ENCODE measurements around the gene HDAC9.

HDAC9 gene

DNA sequence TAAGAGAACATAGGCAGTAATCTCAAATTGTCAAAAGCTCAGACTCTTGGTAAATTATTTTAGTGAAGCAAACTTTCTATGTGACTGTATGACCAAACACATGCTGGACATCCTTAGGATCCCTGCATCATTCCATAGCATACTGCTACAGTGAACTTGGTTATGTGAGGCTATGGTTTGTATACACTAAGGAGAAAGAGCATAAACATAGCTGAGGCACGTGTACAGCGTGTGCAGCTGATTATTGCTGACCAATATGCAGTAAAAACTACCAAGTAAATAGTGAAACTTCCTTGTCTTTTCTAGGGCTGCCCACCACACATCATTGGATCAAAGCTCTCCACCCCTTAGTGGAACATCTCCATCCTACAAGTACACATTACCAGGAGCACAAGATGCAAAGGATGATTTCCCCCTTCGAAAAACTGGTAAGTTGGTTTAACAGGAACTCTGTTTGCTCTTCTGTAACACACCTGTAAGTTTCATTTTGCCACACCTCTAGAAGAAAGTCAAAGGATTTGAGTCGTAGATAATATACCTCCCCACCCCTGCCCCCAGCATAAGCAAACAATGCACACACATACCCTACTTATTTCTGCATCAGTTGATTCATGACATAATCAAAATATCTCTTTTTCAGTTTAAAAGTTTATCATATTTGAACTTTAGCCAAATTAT is 98.2 kb downstream of the HDAC9 start:
- Histone ChIP-seq H3K27ac (ENCODE audit: low read depth, low read length) (no peak overlapping the region), H3K4me2 (ENCODE audit: low read length) (no peak overlapping the region)
- TF ChIP-seq EZH2phosphoT487 (IDR thresholded peaks at IDR 0.05; ENCODE audit: borderline replicate concordance, low read length), result no peak
- TF ChIP-seq, protein P1, sequence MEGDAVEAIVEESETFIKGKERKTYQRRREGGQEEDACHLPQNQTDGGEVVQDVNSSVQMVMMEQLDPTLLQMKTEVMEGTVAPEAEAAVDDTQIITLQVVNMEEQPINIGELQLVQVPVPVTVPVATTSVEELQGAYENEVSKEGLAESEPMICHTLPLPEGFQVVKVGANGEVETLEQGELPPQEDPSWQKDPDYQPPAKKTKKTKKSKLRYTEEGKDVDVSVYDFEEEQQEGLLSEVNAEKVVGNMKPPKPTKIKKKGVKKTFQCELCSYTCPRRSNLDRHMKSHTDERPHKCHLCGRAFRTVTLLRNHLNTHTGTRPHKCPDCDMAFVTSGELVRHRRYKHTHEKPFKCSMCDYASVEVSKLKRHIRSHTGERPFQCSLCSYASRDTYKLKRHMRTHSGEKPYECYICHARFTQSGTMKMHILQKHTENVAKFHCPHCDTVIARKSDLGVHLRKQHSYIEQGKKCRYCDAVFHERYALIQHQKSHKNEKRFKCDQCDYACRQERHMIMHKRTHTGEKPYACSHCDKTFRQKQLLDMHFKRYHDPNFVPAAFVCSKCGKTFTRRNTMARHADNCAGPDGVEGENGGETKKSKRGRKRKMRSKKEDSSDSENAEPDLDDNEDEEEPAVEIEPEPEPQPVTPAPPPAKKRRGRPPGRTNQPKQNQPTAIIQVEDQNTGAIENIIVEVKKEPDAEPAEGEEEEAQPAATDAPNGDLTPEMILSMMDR (IDR thresholded peaks at IDR 0.05; ENCODE audit: low read depth, low read length, poor library complexity, severe bottlenecking), result no peak

DNA sequence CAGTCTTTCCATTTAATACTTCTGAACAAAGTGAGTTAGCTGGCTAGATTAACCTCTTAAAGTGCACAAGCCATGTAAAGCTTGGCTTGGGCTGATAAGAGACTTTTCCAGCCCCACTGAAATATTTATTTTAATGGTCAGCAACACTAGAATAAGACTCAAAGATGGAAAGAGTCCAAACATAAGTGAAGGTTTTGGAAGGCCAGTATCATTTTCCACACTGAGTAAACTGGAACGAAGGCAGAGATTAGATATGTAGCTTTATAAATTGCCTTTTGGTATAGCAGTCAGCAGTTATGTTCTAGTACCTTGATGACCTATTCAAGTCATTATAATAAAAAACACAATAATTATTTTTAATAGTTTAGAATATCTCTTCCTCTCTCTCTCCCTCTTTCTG is 102.2 kb downstream of the HDAC9 start:
- no peaks in the 10 kb centered on the region for H3K9me2 ChIP-seq (replicated peaks; ENCODE audit: control insufficient read depth, low read length)
- H3K4me2 ChIP-seq (ENCODE audit: low read length), result no peak overlapping the region
- peaks cover 60% of the 10 kb centered on the region for H3K36me3 ChIP-seq (ENCODE audit: control insufficient read depth, low read length)

More for the DNA sequence above, 98.2 kb downstream of the HDAC9 start:
- peaks cover 47% of the 10 kb centered on the region for H3K36me3 ChIP-seq (ENCODE audit: control insufficient read depth, low read length)
- H4K20me1 ChIP-seq (ENCODE audit: control insufficient read depth, insufficient read depth, low read depth, low read length), result no peaks in the 10 kb centered on the region
- H3F3A ChIP-seq (ENCODE audit: control insufficient read depth, insufficient read depth), result no peaks in the 10 kb centered on the region
- peaks cover 11% of the 10 kb centered on the region for H3K4me1 ChIP-seq (ENCODE audit: control insufficient read depth, low read length)
- no peaks in the 10 kb centered on the region for H3K27me3 ChIP-seq (ENCODE audit: control insufficient read depth, low read length)
- H3K9me2 ChIP-seq (replicated peaks; ENCODE audit: control insufficient read depth, low read length), result no peaks in the 10 kb centered on the region
- H3K4me3 ChIP-seq (ENCODE audit: low read length), result no peak overlapping the region
- H3K9me3 ChIP-seq (ENCODE audit: control insufficient read depth, insufficient read depth, low read length), result no peaks in the 10 kb centered on the region
- no peaks in the 10 kb centered on the region for H3K79me2 ChIP-seq (ENCODE audit: control insufficient read depth, low read length)

DNA sequence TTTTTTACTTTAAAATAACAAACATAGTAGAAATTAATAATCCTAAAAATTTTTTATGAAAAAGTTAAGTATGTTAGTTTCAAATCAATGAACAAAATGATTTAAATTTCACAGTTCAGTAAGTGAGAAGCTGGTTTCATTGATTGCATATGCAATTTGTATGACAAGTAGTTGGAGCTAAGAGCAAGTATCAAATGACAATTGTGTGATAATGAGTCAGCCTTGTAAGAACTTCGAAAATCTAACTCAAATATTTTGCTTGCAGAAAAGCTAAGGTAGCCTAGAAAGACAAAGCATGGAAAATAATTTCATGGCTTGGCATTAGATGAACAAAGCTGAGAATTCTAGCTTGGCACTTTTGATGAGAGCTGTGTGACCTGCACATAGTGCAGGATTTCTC is 111.5 kb downstream of the HDAC9 start:
- TF ChIP-seq, protein P1 (IDR thresholded peaks at IDR 0.05; ENCODE audit: low read depth, low read length, poor library complexity, severe bottlenecking), result no peak
- no peaks in the 10 kb centered on the region; the same call in 1 of the 2 replicates for H3F3A ChIP-seq (ENCODE audit: control insufficient read depth, insufficient read depth)
- peaks cover 14% of the 10 kb centered on the region for H3K36me3 ChIP-seq (ENCODE audit: control insufficient read depth, low read length)
- H3K4me3 ChIP-seq (ENCODE audit: low read length), result no peak overlapping the region
- H3K79me2 ChIP-seq (ENCODE audit: control insufficient read depth, low read length), result no peaks in the 10 kb centered on the region
- no peaks in the 10 kb centered on the region for H3K4me1 ChIP-seq (ENCODE audit: control insufficient read depth, low read length)
- no peaks in the 10 kb centered on the region for H3K9me2 ChIP-seq (replicated peaks; ENCODE audit: control insufficient read depth, low read length)
- no peak overlapping the region for H3K27ac ChIP-seq (ENCODE audit: low read depth, low read length)
- no peaks in the 10 kb centered on the region for H4K20me1 ChIP-seq (ENCODE audit: control insufficient read depth, insufficient read depth, low read depth, low read length)
- peaks cover 7% of the 10 kb centered on the region; the same call in 1 of the 2 replicates for H3K9me3 ChIP-seq (ENCODE audit: control insufficient read depth, insufficient read depth, low read length)
- no peak overlapping the region for H3K4me2 ChIP-seq (ENCODE audit: low read length)
- no peaks in the 10 kb centered on the region for H3K27me3 ChIP-seq (ENCODE audit: control insufficient read depth, low read length)

More for the DNA sequence above, 102.2 kb downstream of the HDAC9 start:
- Histone ChIP-seq H3F3A (ENCODE audit: control insufficient read depth, insufficient read depth) (no peaks in the 10 kb centered on the region; the same call in 1 of the 2 replicates), H3K27ac (ENCODE audit: low read depth, low read length) (no peak overlapping the region), H3K79me2 (ENCODE audit: control insufficient read depth, low read length) (no peaks in the 10 kb centered on the region), H3K4me3 (ENCODE audit: low read length) (no peak overlapping the region), H3K4me1 (ENCODE audit: control insufficient read depth, low read length) (no peaks in the 10 kb centered on the region), H3K9me3 (ENCODE audit: control insufficient read depth, insufficient read depth, low read length) (peaks cover 9% of the 10 kb centered on the region; the same call in 1 of the 2 replicates), H4K20me1 (ENCODE audit: control insufficient read depth, insufficient read depth, low read depth, low read length) (no peaks in the 10 kb centered on the region), H3K27me3 (ENCODE audit: control insufficient read depth, low read length) (no peaks in the 10 kb centered on the region)
- no peak for TF ChIP-seq EZH2phosphoT487 (IDR thresholded peaks at IDR 0.05; ENCODE audit: borderline replicate concordance, low read length)
- TF ChIP-seq, protein P1 (IDR thresholded peaks at IDR 0.05; ENCODE audit: low read depth, low read length, poor library complexity, severe bottlenecking), result no peak

Data from DOHH2 (cell line).